22Rv1 (cell line): ENCODE data around the gene XXYLT1.

ENCODE experiments used
- ZFX ChIP-seq: fragments of 450-650 bp; IDR thresholded peaks from 2 replicates; pipeline ENCODE4 v1.6.1; 2017; ENCODE audit warnings: antibody characterized with exemption, borderline replicate concordance
- TF ChIP-seq, protein P1 (sequence below): fragments of 450-650 bp; IDR thresholded peaks from 2 replicates; pipeline ENCODE4 v1.5.1; 2017; ENCODE audit warnings: mild to moderate bottlenecking

DNA sequence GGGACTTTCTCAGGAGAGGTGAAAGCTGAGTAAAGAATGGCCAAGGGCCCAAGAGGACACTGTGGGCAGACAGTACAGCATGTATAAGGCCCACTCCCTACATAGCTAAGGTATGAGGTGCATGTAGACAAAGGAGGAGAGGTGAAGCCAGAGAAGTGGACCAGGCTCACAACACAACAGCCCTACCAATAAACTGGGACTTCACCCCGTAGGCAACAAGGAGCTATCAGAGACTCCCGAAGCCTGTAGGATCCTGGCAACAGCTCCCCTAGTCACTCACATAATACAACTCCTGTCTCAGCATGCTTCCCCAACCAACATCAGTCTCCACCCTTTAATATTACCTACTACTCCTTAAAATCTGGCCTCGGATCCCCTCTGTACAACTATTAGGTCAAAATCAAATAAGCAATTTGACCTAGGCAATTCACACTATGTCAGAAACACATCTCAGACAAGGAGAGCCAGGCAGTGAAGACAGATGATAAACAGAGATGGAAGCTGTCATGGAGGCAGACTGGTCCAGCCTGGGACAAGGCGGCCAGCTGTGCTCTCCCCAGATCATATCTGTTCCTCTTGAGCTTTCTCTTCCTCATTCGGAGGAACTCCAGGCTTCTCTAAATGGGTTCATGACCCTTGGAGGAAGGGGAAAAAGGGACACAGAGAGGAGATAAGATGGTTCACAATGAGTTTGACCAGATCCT, 1.4 kb downstream of the XXYLT1 start:
- TF ChIP-seq, protein P1, sequence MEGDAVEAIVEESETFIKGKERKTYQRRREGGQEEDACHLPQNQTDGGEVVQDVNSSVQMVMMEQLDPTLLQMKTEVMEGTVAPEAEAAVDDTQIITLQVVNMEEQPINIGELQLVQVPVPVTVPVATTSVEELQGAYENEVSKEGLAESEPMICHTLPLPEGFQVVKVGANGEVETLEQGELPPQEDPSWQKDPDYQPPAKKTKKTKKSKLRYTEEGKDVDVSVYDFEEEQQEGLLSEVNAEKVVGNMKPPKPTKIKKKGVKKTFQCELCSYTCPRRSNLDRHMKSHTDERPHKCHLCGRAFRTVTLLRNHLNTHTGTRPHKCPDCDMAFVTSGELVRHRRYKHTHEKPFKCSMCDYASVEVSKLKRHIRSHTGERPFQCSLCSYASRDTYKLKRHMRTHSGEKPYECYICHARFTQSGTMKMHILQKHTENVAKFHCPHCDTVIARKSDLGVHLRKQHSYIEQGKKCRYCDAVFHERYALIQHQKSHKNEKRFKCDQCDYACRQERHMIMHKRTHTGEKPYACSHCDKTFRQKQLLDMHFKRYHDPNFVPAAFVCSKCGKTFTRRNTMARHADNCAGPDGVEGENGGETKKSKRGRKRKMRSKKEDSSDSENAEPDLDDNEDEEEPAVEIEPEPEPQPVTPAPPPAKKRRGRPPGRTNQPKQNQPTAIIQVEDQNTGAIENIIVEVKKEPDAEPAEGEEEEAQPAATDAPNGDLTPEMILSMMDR = no peak
- no peak for TF ChIP-seq ZFX
